ENCODE data around the gene CAPG.
"Not testable (repeated sequence)": the region's sequence is repeated elsewhere in the genome, so short reads cannot be mapped to it uniquely, and the experiment has no call there.

CAPG gene

GRCh38 chr2:85423525-85423924, 13.4 kb upstream of the CAPG start:
- no peak for DNase-seq (ENCODE audit: low read depth, low spot score)
- H3K4me3 ChIP-seq (ENCODE audit: low read length) = no peak overlapping the region

- H3K4me3 ChIP-seq (ENCODE audit: low read length) = no peak overlapping the region
- no peak for DNase-seq (ENCODE audit: low read depth, low spot score)
Measured at GRCh38 chr2:85422072-85422457, 11.9 kb upstream of the CAPG start.

DNA sequence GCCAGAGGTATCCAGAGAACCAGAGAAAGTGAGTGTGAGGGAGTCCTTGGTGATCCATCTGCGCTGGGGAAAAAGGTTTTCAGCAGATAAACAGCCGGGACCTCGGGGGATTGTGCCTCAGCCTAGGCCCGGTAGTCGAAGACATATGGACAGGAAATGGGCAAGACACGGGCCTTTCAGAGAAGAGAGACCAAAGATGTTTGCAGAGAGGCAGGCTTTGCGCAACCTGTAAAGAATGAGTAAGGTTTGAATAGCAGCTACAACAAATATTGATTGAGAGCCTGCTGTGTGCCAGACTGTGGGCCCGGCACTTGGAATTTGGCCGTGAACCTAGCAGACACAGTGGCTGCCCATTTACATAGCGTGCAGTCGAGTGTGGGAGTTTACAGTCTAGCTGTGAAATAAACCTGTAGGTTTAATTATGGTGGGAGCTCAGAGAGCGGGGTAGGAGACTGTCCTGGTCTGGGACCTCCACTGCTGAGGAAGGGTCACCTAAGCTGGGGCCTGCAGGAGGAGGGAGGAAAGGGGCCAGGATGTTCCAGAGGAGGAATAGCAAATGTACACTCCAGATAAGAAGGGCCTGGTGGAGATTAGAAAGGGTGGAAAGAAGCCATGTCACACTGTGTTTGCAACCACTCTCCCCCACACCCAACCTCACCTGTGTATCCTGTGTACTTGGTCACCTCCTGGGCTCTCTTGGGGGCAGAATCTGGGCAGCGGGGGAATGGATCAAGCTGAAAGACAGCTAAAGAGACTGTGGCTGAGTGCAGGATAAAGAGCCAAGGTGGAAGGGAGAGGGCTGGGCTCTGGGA, 11.3 kb upstream of the CAPG start:
- peak overlapping the region; percentile 36; the same call in 1 of the 2 replicates for H3K4me3 ChIP-seq (ENCODE audit: low read length)
- DNase-seq (ENCODE audit: low read depth, low spot score) = no peak

DNA sequence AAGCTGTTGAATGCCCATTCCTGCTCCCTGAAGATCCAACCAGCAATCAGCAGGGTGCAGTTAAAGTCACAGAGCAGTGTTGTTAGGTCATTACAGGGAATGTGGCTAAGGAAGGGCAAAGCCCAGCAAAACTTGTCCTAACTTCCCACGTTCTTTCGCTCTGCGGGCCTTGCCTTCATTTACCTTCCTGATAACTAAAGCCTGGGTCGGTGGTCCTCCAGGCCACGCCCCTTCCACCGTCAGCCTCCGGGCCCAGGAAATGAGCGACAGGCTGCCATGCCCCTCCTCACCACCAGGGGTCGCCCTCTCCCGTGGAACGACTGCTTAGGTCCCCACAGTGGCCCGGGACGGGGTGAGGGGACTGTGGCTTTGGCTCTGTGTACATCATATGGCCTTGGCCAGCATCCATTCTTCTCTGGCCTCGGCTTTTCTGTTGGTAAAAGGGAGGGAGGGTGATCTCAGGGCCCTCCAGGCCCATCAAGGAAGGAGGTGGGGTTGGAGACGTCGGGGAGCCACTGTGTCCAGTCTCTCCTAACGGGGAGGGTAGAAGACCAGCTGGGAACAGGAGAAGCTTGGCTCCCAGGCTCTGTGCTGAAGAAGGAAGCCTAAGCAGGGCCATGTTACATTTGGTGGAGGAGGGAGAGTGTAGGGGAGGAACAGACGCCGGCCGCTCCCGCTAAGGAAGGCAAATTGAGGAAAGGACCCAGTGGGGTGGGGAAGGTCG, 10.5 kb upstream of the CAPG start:
- peak; percentile 72 for DNase-seq (ENCODE audit: low read depth, low spot score)

GRCh38 chr2:85419009-85419675, 9.0 kb upstream of the CAPG start:
- peak overlapping the region; percentile 87 for H3K4me3 ChIP-seq (ENCODE audit: low read length)
- no peak for DNase-seq (ENCODE audit: low read depth, low spot score)

More for the DNA sequence above, 10.5 kb upstream of the CAPG start:
- peak overlapping the region; percentile 36 for H3K4me3 ChIP-seq (ENCODE audit: low read length)

DNA sequence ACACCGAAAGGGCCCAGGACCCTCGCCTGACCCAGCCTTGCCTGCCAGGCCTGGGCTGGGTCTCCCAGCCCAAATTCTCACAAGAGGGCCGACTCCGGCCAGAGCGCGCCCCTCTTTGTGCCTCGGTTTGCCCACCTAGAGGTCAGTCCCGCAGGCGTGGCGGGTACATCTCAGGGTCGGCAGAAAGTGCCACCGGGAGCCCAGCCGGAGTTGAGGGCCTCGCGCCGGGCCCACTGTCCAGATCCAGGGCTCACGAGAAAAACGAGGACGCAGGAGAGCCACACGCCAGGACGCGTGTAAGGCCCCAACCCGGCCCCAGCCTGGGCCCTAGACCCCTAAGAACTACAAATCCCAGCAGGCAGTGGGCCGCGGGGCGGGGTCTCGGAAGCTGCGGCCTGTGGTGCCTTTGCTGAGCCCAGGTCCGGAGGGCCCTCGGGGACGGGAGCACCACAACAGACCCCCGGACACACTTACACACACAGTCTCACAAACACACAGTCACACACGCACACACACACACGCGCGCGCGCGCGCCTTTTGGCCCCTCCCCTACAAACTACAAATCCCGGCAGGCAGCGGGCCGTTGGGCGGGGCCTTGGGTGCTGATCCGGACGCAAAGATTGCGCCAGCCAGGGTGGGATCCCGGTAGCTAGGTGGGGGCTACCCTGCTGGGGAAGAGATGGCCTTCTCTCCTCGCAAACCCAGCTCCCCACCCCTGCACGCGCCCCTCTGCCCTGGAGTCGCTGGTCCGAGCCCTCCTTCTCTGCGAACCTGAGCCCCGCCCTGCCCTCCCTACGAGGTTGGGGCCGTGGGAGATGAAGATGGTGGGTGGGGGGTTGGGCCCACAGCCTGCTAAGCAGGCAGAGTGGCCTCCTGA, 8.2 kb upstream of the CAPG start, which contains the start of gene SH2D6:
SH2D6 (plus strand) TSS at position 583 of the 877 bp plus-strand sequence. CDS start 10,752 bp downstream, outside the sequence.
- peak; percentile 80 for DNase-seq (ENCODE audit: low read depth, low spot score)
- peak within 1 kb of the TSS; percentile 87 for H3K4me3 ChIP-seq (ENCODE audit: low read length)

DNA sequence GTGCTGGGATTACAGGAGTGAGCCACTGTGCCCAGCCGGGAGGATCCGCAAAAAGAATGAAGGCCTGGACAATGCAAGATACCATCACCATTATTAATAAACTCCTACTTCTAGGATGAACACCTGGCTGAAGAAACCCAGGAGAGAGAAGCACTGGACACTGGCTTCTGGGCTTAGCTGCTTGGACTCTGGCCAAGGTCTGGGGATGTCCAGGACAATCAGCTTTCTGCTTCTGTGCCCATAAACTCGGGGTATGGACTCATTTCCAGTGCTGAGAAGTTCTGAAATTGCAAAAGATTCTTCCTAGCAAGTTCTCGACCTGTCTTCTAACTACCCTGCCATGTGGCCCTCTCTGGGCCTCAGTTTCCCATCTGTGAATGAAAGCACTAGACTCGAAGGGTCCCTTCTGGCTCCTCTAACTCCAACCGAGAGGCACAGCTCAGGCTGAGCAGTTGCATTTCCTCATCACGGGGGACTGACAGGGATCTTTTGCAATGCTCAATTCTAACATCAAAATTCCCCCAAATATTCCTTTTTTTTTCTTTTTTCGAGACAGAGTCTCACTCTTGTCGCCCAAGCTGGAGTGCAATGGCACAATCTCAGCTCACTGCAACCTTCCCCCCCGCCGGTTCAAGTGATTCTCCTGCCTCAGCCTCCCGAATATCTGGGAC, 5.9 kb upstream of the CAPG start:
- no peak for DNase-seq (ENCODE audit: low read depth, low spot score)
- no peak overlapping the region for H3K4me3 ChIP-seq (ENCODE audit: low read length)

GRCh38 chr2:85414761-85415553, 4.8 kb upstream of the CAPG start:
- DNase-seq (ENCODE audit: low read depth, low spot score) = no peak
- H3K4me3 ChIP-seq (ENCODE audit: low read length) = no peak overlapping the region

GRCh38 chr2:85414421-85414759, 4.2 kb upstream of the CAPG start:
- not testable (repeated sequence) for H3K4me3 ChIP-seq (ENCODE audit: low read length); DNase-seq (ENCODE audit: low read depth, low spot score)

DNA sequence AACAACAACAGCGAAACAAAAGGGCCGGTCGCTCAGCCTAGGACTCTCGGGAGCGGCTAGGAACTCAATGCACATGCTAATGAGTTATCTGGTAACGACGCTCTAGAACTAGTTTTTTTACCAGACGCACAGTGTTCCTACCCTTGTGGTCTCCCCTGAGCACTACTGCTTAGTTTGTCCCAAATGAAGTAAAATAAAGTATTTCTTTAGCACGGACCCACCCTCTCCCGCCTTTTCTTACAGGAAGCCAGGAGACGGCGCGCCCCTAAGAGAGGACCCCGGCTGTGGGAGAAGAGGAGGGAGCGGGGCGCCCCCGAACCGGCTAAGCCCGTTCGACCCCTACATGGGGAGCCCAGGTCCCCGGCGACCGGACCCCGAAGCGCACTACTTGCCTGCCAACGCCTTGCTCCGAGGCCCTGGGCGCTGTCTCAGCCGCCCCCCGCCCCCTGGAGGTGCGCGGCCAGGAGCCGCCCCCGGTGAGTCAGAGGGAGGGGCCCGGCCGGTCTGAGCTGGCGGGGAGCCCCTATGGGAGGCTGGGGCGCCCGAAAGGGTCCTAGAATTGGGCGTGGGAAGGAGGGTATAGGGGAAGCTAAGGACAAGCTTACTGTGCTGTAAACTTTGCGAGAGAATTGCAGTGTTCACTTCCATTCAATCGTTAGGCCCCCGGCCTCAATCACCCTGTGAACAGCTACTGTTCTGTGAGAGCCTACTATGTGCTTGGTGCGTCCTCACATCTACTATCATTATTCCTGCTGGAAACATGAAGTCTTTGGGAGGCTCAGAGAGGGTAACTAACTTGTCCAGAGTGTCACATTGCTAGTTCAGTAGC, 3.6 kb upstream of the CAPG start:
- no peak for DNase-seq (ENCODE audit: low read depth, low spot score)
- no peak overlapping the region for H3K4me3 ChIP-seq (ENCODE audit: low read length)

- no peak for DNase-seq (ENCODE audit: low read depth, low spot score)
- H3K4me3 ChIP-seq (ENCODE audit: low read length) = no peak overlapping the region
Measured at GRCh38 chr2:85411405-85411748, 1.2 kb upstream of the CAPG start.

- H3K4me3 ChIP-seq (ENCODE audit: low read length) = peak overlapping the region; percentile 62
Measured at GRCh38 chr2:85410584-85411404, 628 bp upstream of the CAPG start.

DNA sequence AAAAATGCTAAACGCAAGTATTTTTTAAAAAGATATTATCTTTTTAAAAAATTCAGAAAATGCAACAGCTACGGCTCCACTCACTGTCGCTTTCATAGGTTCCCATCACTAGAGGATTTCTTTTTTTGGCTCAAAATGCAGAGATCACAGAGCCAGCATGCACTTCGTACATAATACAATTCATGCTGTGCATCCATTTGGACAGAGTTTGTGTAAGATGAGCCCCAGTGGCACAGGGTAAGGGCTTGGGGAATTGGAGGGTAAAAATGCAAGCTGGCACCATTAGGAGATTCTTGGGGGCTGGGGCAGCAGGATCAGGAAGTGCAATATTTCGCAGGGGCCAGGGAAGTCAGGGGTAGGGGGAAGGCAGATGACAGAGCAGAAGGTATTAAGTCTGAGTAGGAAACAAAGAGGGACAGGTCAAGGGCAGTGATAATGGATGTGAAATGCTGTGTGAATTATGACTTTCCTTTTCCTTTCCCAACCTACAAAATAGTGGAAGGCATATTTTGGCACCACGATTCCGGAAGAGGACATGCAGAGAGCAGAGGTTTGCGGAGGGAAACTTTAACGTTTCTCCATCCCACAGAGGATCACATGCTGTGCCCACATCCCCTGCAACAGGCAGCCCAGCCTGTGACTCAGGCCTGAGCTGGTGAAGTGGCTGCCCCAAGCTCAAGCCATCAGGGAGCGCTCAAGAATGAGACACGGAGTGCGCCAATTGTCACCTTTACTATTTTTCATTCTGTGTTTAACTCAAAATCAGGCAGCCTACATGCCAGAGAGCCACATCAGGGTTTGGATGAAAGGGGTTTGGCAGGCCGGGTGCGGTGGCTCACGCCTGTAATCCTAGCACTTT, 4.7 kb downstream of the CAPG start:
- peak; percentile 94 for DNase-seq (ENCODE audit: low read depth, low spot score)
- H3K4me3 ChIP-seq (ENCODE audit: low read length) = peak overlapping the region; percentile 43

More at GRCh38 chr2:85410584-85411404, 628 bp upstream of the CAPG start:
- DNase-seq (ENCODE audit: low read depth, low spot score) = no peak

GRCh38 chr2:85401844-85402243, 8.3 kb downstream of the CAPG start:
- no peak for DNase-seq (ENCODE audit: low read depth, low spot score)

GRCh38 chr2:85401464-85401805, 8.7 kb downstream of the CAPG start:
- H3K4me3 ChIP-seq (ENCODE audit: low read length) = no peak overlapping the region
- no peak for DNase-seq (ENCODE audit: low read depth, low spot score)

More at GRCh38 chr2:85401844-85402243, 8.3 kb downstream of the CAPG start:
- no peak overlapping the region for H3K4me3 ChIP-seq (ENCODE audit: low read length)
